ENCODE measurements around the gene CRY2.

DNA sequence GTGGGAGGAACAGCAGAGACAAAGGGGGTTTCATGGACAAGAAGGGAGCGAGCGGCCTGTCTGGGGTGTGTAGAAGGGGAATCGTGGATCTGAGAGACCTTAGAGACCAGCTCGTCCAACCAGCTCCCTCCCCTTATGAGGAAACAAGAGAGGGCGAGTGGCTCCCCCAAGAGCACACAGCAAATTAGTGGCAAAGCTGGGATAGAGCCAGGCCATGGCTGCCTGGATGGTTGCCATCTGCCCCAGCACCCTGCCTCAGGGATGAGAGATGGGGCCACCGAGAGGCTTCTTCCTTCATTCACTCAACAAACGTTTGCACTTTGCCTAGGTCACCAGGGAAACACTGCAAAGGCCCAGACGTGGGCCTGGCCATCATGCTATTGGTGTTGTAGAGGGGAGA, 42.3 kb downstream of the CRY2 start:
- TF ChIP-seq, protein P1, sequence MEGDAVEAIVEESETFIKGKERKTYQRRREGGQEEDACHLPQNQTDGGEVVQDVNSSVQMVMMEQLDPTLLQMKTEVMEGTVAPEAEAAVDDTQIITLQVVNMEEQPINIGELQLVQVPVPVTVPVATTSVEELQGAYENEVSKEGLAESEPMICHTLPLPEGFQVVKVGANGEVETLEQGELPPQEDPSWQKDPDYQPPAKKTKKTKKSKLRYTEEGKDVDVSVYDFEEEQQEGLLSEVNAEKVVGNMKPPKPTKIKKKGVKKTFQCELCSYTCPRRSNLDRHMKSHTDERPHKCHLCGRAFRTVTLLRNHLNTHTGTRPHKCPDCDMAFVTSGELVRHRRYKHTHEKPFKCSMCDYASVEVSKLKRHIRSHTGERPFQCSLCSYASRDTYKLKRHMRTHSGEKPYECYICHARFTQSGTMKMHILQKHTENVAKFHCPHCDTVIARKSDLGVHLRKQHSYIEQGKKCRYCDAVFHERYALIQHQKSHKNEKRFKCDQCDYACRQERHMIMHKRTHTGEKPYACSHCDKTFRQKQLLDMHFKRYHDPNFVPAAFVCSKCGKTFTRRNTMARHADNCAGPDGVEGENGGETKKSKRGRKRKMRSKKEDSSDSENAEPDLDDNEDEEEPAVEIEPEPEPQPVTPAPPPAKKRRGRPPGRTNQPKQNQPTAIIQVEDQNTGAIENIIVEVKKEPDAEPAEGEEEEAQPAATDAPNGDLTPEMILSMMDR (IDR thresholded peaks at IDR 0.05 in 4 of 5, conservative IDR thresholded peaks at IDR 0.05 in 1 of 5), result no peak
- TF ChIP-seq POLR2A (IDR thresholded peaks at IDR 0.05), result no peak

Data from gastrocnemius medialis (tissue), 4 donors.